ENCODE measurements around the gene ARHGAP31.

Gene ARHGAP31

DNA sequence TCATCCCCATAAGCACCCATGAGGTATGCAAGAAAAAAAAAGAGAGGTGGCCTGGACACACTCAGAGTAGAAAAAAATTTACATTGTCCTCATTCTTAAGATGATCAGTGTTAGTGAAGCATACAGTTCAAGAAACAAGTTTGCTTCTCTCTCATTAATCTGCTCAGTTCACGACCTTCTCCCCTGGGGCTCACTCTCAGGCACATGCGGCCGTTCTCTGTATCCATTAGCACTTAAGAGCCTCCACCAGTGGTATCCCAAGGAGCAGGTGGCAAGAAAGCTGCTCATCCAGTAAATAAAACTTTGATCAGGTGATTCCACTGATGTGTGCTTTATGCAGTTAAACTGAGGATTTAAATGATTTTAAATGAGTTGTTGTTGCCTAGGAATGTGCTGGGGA, 57.4 kb downstream of the ARHGAP31 start:
- H3K4me3 ChIP-seq (ENCODE audit: low read depth, low read length): no peak overlapping the region
- POLR2A ChIA-PET: no interaction called here
- TF ChIP-seq WT1 (tag by site-specific recombination; IDR thresholded peaks at IDR 0.05): no peak
- TF ChIP-seq, protein P1, sequence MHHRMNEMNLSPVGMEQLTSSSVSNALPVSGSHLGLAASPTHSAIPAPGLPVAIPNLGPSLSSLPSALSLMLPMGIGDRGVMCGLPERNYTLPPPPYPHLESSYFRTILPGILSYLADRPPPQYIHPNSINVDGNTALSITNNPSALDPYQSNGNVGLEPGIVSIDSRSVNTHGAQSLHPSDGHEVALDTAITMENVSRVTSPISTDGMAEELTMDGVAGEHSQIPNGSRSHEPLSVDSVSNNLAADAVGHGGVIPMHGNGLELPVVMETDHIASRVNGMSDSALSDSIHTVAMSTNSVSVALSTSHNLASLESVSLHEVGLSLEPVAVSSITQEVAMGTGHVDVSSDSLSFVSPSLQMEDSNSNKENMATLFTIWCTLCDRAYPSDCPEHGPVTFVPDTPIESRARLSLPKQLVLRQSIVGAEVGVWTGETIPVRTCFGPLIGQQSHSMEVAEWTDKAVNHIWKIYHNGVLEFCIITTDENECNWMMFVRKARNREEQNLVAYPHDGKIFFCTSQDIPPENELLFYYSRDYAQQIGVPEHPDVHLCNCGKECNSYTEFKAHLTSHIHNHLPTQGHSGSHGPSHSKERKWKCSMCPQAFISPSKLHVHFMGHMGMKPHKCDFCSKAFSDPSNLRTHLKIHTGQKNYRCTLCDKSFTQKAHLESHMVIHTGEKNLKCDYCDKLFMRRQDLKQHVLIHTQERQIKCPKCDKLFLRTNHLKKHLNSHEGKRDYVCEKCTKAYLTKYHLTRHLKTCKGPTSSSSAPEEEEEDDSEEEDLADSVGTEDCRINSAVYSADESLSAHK (tag by site-specific recombination; IDR thresholded peaks at IDR 0.05): no peak
- TF ChIP-seq KLF10 (tag by site-specific recombination; IDR thresholded peaks at IDR 0.05): no peak
- no peak for TF ChIP-seq ZNF114 (tag by site-specific recombination; IDR thresholded peaks at IDR 0.05)
- no peak for TF ChIP-seq ZNF155 (tag by site-specific recombination; IDR thresholded peaks at IDR 0.05)
- no peak for TF ChIP-seq SP3 (tag by site-specific recombination; IDR thresholded peaks at IDR 0.05)
- no peak for TF ChIP-seq ZNF501 (tag by site-specific recombination; IDR thresholded peaks at IDR 0.05)
- no peak for TF ChIP-seq ZNF707 (tag by site-specific recombination; IDR thresholded peaks at IDR 0.05)
- no peak for TF ChIP-seq ZNF121 (tag by site-specific recombination; IDR thresholded peaks at IDR 0.05)
- TF ChIP-seq, protein P2, sequence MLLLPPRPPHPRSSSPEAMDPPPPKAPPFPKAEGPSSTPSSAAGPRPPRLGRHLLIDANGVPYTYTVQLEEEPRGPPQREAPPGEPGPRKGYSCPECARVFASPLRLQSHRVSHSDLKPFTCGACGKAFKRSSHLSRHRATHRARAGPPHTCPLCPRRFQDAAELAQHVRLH (tag by site-specific recombination; IDR thresholded peaks at IDR 0.05): no peak
- TF ChIP-seq ZNF837 (tag by site-specific recombination; IDR thresholded peaks at IDR 0.05): no peak
- TF ChIP-seq ZNF24 (tag by site-specific recombination; IDR thresholded peaks at IDR 0.05): no peak
- no peak for TF ChIP-seq HOXD13 (CRISPR knock-in tag; IDR thresholded peaks at IDR 0.05; ENCODE audit: borderline replicate concordance)
- TF ChIP-seq, protein P3, sequence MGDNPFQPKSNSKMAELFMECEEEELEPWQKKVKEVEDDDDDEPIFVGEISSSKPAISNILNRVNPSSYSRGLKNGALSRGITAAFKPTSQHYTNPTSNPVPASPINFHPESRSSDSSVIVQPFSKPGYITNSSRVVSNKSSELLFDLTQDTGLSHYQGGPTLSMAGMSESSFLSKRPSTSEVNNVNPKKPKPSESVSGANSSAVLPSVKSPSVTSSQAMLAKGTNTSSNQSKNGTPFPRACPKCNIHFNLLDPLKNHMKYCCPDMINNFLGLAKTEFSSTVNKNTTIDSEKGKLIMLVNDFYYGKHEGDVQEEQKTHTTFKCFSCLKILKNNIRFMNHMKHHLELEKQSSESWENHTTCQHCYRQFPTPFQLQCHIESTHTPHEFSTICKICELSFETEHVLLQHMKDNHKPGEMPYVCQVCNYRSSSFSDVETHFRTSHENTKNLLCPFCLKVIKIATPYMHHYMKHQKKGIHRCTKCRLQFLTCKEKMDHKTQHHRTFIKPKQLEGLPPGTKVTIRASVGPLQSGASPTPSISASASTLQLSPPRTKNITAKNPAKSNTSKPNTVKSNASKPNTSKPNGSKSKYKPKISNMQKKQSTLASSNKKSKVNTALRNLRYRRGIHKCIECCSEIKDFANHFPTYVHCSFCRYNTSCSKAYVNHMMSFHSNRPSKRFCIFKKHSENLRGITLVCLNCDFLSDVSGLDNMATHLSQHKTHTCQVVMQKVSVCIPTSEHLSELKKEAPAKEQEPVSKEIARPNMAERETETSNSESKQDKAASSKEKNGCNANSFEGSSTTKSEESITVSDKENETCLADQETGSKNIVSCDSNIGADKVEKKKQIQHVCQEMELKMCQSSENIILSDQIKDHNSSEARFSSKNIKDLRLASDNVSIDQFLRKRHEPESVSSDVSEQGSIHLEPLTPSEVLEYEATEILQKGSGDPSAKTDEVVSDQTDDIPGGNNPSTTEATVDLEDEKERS (tag by site-specific recombination; IDR thresholded peaks at IDR 0.05): no peak
- no peak for TF ChIP-seq ZNF302 (tag by site-specific recombination; IDR thresholded peaks at IDR 0.05; ENCODE audit: low read depth)
- no peak for TF ChIP-seq ZNF335 (tag by site-specific recombination; conservative IDR thresholded peaks at IDR 0.05)
- no peak for TF ChIP-seq ZNF558 (tag by site-specific recombination; IDR thresholded peaks at IDR 0.05)
- no peak for TF ChIP-seq ZNF169 (tag by site-specific recombination; IDR thresholded peaks at IDR 0.05)
- TF ChIP-seq, protein P4, sequence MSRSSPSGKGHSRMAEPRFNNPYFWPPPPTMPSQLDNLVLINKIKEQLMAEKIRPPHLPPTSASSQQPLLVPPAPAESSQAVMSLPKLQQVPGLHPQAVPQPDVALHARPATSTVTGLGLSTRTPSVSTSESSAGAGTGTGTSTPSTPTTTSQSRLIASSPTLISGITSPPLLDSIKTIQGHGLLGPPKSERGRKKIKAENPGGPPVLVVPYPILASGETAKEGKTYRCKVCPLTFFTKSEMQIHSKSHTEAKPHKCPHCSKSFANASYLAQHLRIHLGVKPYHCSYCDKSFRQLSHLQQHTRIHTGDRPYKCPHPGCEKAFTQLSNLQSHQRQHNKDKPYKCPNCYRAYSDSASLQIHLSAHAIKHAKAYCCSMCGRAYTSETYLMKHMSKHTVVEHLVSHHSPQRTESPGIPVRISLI (tag by site-specific recombination; IDR thresholded peaks at IDR 0.05): no peak
- no peaks in the 10 kb centered on the region for H3K9me3 ChIP-seq (ENCODE audit: control insufficient read depth, insufficient read depth, low read depth, low read length)
- H3K36me3 ChIP-seq (ENCODE audit: control insufficient read depth in 2 of 2, insufficient read depth in 1 of 2, low read length in 2 of 2): no peaks in the 10 kb centered on the region
- no peak overlapping the region for H3K27ac ChIP-seq (ENCODE audit: extremely low read depth, low read depth, low read length)
- H3K4me1 ChIP-seq (ENCODE audit: control insufficient read depth, insufficient read depth, low read length): no peaks in the 10 kb centered on the region
- CTCF ChIA-PET: interaction anchor here (4.2 kb wide), 1 partner anchor 77 kb away, joined by 23 read pairs; no protein-coding TSS in a partner anchor

DNA sequence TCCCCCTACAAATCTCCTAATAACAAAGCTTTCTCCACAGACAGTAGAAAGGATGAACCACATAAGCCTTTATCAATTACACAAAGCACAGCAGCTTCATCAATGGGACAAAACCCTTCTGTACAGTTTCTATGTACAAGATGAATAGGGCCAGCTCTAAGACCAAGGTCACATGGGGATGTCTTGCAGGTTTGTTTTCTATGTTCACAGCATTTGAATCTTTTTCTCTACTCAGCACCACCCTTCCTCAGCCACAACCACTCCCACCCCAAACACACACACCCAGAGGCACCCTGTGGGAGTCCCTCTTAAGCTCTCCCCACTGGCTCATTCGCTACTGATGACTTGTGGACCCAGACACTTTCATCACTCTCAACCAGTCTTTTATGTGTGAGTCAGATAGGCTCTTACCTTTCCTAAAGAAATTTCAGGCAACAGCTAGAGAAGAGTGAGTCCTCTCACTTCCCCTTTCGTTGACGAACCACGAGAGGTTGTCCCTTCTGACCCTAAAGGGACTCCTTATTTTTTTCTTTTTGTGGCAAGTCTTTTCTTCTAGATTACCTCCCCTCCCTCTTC, 57.9 kb downstream of the ARHGAP31 start:
- TF ChIP-seq PRDM1 (tag by site-specific recombination; IDR thresholded peaks at IDR 0.05) (0 out of 2 replicates have a peak, but pooled peaks have one; percentile 4), ZNF558 (tag by site-specific recombination; IDR thresholded peaks at IDR 0.05) (no peak)
- Histone ChIP-seq H3K27ac (ENCODE audit: extremely low read depth, low read depth, low read length) (no peak overlapping the region), H3K4me1 (ENCODE audit: control insufficient read depth, insufficient read depth, low read length) (no peaks in the 10 kb centered on the region), H3K36me3 (ENCODE audit: control insufficient read depth in 2 of 2, insufficient read depth in 1 of 2, low read length in 2 of 2) (no peaks in the 10 kb centered on the region), H3K9me3 (ENCODE audit: control insufficient read depth, insufficient read depth, low read depth, low read length) (no peaks in the 10 kb centered on the region), H3K4me3 (ENCODE audit: low read depth, low read length) (no peak overlapping the region)
- CTCF ChIA-PET: interaction anchor here (1.1 to 4.2 kb wide), 2 partner anchors 15 to 78 kb away, joined by 3 to 23 read pairs; no protein-coding TSS in a partner anchor
- POLR2A ChIA-PET: no interaction called here
